Effector memory CD4-positive, alpha-beta T cell (primary cell): ENCODE results near the gene LMNA.
"Not testable (repeated sequence)": the region's sequence is repeated elsewhere in the genome, so short reads cannot be mapped to it uniquely, and the experiment has no call there.

Experiments
- DNase-seq, 3 donors: peaks; one replicate each; pipeline ENCODE4 v3.0.0-alpha.2; 2020
- H3K27ac ChIP-seq: 2 replicates; pipeline ENCODE4 v1.7.0; 2013; ENCODE audit warnings: mild to moderate bottlenecking, low read length, moderate library complexity; ENCODE audit not compliant: insufficient read depth, poor library complexity, severe bottlenecking
- H3K27me3 ChIP-seq: replicated peaks from 2 replicates; pipeline ENCODE4 v1.7.0; 2013; ENCODE audit warnings: mild to moderate bottlenecking, low read length; ENCODE audit not compliant: insufficient read depth, control insufficient read depth, poor library complexity, severe bottlenecking
- H3K36me3 ChIP-seq: 2 replicates; pipeline ENCODE4 v1.7.0; 2013; ENCODE audit warnings: mild to moderate bottlenecking, low read length, moderate library complexity; ENCODE audit not compliant: control insufficient read depth, insufficient read depth
- H3K4me1 ChIP-seq: 2 replicates; pipeline ENCODE4 v1.7.0; 2013; ENCODE audit warnings: low read length, mild to moderate bottlenecking; ENCODE audit not compliant: control insufficient read depth, insufficient read depth, poor library complexity, severe bottlenecking
- H3K4me3 ChIP-seq: 2 replicates; pipeline ENCODE4 v1.7.0; 2013; ENCODE audit warnings: low read length, low read depth, mild to moderate bottlenecking; ENCODE audit not compliant: insufficient read depth, poor library complexity, severe bottlenecking
- H3K9me3 ChIP-seq: 2 replicates; pipeline ENCODE4 v1.7.0; 2013; ENCODE audit warnings: mild to moderate bottlenecking, low read length, moderate library complexity; ENCODE audit not compliant: control insufficient read depth

The LMNA gene

DNA sequence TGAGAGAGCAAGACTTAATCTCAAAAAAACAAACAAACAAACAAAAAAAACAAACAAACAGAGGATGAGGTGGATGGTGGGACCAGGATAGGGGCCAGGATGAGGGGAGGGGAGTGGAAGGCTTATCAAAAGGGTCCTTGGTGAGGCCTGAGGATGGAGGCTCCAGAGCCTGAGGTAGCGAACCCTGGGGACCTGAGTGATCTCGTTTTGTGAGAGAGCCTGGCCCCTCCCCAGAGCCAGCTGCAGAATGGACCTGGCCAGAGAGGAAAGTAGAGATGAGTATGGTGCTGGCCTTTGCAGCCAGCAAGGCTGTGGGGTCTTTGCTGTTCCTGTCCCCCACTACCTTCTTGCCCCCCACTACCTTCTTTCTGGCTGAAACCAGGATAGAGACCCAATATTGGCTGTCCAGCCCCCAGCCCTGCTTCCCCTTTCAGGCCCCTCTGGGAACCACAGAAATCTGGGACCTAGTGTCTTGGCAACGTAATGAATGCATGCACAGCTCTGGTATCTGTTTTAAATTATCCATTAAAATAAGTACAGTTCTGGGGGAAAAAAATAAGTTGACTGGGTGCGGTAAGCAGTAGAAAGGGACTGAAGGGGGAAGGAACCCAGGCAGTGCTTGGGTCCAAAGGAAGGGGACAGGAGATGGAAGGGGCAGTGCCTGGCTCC is 1.1 kb upstream of the LMNA start:
- Histone ChIP-seq H3K36me3 (peaks cover 2% of the 10 kb centered on the region), H3K27ac (peak overlapping the region; percentile 91), H3K4me1 (peaks cover 18% of the 10 kb centered on the region), H3K9me3 (no peaks in the 10 kb centered on the region), H3K4me3 (no peak overlapping the region), H3K27me3 (no peaks in the 10 kb centered on the region)
- DNase-seq = no peak

DNA sequence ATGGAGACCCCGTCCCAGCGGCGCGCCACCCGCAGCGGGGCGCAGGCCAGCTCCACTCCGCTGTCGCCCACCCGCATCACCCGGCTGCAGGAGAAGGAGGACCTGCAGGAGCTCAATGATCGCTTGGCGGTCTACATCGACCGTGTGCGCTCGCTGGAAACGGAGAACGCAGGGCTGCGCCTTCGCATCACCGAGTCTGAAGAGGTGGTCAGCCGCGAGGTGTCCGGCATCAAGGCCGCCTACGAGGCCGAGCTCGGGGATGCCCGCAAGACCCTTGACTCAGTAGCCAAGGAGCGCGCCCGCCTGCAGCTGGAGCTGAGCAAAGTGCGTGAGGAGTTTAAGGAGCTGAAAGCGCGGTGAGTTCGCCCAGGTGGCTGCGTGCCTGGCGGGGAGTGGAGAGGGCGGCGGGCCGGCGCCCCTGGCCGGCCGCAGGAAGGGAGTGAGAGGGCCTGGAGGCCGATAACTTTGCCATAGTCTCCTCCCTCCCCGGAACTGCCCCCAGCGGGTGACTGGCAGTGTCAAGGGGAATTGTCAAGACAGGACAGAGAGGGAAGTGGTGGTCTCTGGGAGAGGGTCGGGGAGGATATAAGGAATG is 505 bp downstream of the LMNA start:
- Histone ChIP-seq H3K9me3 (no peaks in the 10 kb centered on the region), H3K4me1 (peaks cover 24% of the 10 kb centered on the region), H3K27me3 (no peaks in the 10 kb centered on the region), H3K27ac (peak overlapping the region; percentile 91), H3K4me3 (peak overlapping the region; percentile 100), H3K36me3 (peaks cover 2% of the 10 kb centered on the region)
- no peak for DNase-seq

DNA sequence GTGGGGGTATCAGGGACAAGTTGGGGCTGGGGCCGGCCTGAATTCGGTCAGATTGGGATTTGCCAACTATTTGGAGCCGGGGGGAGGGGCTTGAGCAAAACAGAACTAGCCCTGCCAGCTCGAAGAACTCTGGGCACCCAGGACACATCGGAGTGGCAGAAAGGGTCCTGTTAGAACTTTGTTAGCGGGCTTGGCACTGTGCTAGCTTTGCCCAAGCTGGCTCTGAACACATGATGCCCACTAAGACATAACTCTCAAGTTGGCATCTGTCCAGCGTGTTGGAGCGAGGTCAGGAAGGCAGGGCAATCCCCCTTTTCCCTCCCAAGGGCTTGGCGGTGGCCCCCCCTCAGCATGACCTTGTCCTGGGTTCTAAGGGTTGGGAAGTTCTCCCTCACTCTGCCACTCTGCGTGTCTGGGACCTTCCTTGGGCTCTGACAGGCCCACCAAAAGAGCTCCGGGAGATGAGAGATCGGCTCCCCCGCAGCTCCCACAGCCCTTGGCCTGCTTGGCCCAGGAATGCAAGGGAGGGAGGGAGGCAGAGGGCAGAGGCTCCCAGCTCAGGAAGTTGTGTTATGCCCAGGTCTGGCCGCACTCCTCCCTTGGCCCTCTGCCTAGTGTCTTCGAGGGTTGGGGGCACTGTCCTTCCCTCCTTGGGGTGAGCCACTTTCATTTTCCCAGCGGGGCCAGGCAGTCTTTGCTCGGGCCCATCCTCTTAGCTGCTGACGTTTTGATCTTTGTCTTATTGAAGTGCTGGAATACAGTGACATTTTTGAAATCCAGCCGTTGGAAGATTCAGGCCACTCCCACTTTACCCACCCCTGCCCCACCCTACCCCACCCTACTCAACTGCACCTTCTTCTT is 1.2 kb downstream of the LMNA start:
- Histone ChIP-seq H3K36me3 (peaks cover 2% of the 10 kb centered on the region), H3K9me3 (no peaks in the 10 kb centered on the region), H3K4me1 (peaks cover 30% of the 10 kb centered on the region), H3K4me3 (peak overlapping the region; percentile 100), H3K27ac (peak overlapping the region; percentile 91), H3K27me3 (no peaks in the 10 kb centered on the region)
- DNase-seq = no peak

DNA sequence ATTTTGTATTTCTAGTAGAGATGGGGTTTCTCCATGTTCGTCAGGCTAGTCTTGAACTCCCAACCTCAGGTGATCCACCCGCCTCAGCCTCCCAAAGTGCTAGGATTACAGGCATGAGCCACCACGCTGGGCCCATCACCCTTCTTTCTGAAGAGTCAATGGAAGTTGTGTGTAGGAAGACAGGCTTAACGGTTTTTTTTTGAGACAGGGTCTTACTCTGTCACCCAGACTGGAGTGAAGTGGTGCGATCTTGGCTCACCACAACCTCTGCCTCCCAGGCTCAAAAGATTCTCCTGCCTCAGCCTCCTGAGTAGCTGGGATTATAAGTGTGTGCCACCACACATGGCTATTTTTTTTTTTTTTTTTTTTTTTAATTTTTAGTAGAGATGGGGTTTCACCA is 2.2 kb downstream of the LMNA start:
- DNase-seq, H3K27me3 ChIP-seq, H3K36me3 ChIP-seq, H3K9me3 ChIP-seq: not testable (repeated sequence)
- Histone ChIP-seq H3K27ac (peak overlapping the region; percentile 91), H3K4me1 (peaks cover 31% of the 10 kb centered on the region), H3K4me3 (peak overlapping the region; percentile 100)

DNA sequence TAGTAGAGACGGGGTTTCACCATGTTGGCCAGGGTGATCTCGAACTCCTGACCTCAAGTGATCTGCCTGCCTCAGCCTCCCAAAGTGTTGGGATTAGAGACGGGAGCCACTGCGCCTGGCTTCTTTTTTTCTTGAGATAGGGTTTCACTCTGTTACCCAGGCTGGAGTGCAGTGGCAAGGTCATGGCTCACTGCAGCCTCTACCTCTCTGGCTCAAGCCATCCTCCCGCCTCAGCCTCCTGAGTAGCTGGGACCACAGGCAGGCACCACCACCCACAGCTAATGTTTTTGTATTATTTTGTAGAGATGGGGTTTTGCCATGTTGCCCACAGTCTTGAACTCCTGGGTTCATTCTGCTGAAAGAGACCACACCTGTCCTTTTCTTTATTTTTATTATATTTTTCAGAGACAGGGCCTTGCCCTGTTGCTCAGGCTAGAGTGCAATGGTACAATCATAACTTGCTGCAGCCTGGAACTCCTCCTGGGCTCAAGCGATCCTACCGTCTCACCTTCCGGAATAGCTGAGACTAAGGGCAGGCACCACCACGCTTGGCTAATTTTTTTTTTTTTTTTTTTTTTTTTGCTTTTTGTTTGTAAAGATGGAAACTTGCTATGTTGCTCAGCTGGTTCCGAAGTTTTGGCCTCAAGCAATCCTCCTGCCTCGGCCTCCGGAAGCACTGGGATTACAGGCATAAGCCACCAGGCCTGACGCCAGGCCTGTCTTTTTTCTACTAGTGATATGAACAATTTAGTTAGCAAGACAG is 3.1 kb downstream of the LMNA start:
- Histone ChIP-seq H3K4me3 (peak overlapping the region; percentile 27), H3K9me3 (no peaks in the 10 kb centered on the region), H3K27me3 (no peaks in the 10 kb centered on the region), H3K4me1 (peaks cover 31% of the 10 kb centered on the region), H3K27ac (no peak overlapping the region), H3K36me3 (peaks cover 2% of the 10 kb centered on the region)
- DNase-seq = no peak

DNA sequence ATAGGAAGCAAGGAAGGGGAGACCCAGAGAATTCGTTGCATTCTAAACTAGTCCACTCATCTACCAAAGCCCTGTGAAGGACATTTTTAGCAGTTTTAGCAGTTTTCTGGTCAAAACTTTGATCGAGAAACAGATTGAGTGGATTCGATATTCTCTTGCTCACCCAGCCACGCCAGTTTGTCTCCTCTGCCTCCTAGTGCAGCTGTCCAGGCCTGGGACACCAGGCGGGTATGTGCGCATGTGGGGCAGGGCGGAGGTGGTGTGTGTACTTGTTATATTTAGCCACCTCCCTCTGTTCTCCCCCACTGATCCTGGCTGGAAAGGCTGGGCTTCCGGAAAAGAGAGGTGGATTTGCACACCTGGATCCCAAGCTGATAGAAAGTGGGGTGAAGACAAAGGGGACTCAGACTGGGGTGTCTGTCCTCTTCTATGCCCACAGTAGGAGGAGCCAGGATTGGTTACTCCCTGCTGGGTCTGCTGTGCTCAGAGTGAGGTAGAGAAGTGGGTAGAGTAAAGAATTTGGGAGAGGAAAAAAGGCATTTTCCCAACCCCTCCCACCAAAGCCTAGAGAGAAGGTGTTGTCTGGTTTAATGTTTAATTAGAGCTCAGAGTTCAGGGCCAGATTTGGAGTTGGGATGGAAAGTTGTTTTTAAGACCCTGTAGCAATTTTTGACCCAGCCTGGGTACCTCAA is 3.8 kb downstream of the LMNA start:
- peak in 1 of 3 donors; percentile 10 for DNase-seq
- H3K4me3 ChIP-seq = peak overlapping the region; percentile 27
- no peaks in the 10 kb centered on the region for H3K9me3 ChIP-seq
- H3K27me3 ChIP-seq = no peaks in the 10 kb centered on the region
- H3K36me3 ChIP-seq = peaks cover 2% of the 10 kb centered on the region
- peaks cover 35% of the 10 kb centered on the region for H3K4me1 ChIP-seq
- H3K27ac ChIP-seq = no peak overlapping the region

DNA sequence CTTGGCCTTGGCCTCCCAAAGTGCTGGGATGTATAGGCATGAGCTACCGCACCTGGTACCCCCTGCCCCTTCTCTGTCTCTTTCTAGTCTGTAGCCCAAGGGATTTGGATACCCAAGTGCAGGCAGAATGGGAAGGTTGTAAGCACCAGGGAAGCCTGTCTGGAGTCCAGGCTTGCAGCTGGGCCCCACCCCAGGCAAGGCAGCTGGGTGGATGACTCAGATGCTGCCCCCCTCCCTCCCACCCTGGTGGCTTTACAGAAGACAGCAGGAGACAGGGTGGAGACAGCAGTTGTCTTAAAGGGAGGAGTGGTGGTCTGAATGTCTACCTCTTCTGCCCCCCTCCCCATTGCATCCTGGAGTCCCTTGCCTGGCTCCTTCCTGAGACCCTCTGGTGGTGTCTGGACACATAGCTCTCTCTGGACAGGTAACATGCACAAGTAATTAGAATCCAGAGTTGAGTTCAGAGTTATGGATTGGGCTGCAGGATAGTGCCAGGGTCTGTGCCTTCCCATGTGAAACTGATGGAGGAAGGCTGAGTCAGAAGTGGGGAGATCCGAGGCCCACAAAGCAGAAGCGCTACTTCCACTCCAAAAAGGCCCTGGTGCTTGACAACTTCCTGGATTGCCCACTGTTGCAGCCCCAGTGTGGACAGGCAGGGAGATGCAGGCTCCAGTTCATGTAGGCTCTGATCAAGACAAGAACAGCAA is 5.1 kb downstream of the LMNA start:
- peaks cover 2% of the 10 kb centered on the region for H3K36me3 ChIP-seq
- no peak overlapping the region for H3K4me3 ChIP-seq
- H3K4me1 ChIP-seq = peaks cover 37% of the 10 kb centered on the region
- no peaks in the 10 kb centered on the region for H3K27me3 ChIP-seq
- no peak overlapping the region for H3K27ac ChIP-seq
- DNase-seq = peak in 1 of 3 donors; percentile 53
- no peaks in the 10 kb centered on the region for H3K9me3 ChIP-seq

DNA sequence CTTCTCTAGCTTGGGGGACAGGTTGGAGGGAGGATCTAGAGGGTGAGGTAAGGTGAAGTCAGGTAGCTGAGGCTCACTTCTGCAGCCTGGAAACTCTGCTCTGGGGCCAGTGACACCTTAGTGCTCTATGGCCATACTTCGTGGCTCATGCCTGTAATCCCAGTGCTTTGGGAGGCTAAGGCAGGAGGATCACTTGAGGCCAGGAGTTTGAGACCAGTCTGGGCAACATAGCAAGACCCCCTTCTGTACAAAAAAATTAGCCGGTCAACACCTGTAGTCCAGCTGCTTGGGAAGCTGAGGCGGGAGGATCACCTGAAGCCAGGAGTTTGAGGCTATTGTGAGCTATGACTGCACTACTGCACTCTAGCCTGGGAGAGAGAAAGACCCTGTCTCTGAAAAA is 5.8 kb downstream of the LMNA start:
- Histone ChIP-seq H3K9me3 (no peaks in the 10 kb centered on the region), H3K27ac (no peak overlapping the region), H3K27me3 (no peaks in the 10 kb centered on the region), H3K4me3 (no peak overlapping the region), H3K36me3 (no peaks in the 10 kb centered on the region), H3K4me1 (peaks cover 40% of the 10 kb centered on the region)
- DNase-seq = no peak

DNA sequence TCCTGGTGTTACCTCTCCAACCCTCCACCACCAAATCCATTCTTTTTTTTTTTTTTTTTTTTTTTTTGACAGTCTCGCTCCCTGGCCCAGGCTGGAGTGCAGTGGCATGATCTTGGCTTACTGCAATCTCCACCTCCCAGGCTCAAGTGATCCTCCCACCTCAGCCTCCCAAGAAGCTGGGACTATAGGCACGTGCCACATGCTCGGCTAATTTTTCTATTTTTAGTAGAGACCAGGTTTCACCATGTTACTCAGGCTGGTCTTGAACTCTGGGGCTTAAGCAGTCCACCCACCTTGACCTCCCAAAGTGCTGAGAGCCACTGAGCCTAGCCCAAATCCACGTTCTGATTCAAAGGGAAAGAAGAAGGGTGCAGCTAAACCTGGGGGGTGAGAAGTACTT is 6.5 kb downstream of the LMNA start:
- not testable (repeated sequence) for H3K36me3 ChIP-seq, H3K27ac ChIP-seq

More for the DNA sequence above, 6.5 kb downstream of the LMNA start:
- not testable (repeated sequence) for H3K4me3 ChIP-seq, H3K9me3 ChIP-seq, DNase-seq, H3K27me3 ChIP-seq
- peaks cover 42% of the 10 kb centered on the region for H3K4me1 ChIP-seq
